Transverse colon (tissue), 3 donors: ENCODE data around the gene FRMD3.

ENCODE experiments used
- EP300 ChIP-seq: sonication (generic); formaldehyde crosslinking; IDR thresholded peaks from one replicate; pipeline ENCODE4 v1.6.1; 2017; ENCODE audit warnings: antibody characterized with exemption, low read depth
- POLR2A ChIP-seq: fragments of 450-650 bp; IDR thresholded peaks from one replicate; pipeline ENCODE4 v1.6.1; 2016; ENCODE audit warnings: antibody characterized with exemption, mild to moderate bottlenecking, moderate library complexity
- TF ChIP-seq, protein P1 (sequence below), 5 experiments: fragments of 200-600 bp in 3 of 5; fragments of 450-650 bp in 2 of 5; sonication (generic) in 3 of 5; IDR thresholded peaks; 1 replicate in 2 of 5; 2 replicates in 3 of 5; pipeline ENCODE4 v1.5.1; 2016 to 2017; ENCODE audit warnings: antibody characterized with exemption in 5 of 5, inconsistent platforms in 3 of 5, mild to moderate bottlenecking in 2 of 5, moderate library complexity in 1 of 5

DNA sequence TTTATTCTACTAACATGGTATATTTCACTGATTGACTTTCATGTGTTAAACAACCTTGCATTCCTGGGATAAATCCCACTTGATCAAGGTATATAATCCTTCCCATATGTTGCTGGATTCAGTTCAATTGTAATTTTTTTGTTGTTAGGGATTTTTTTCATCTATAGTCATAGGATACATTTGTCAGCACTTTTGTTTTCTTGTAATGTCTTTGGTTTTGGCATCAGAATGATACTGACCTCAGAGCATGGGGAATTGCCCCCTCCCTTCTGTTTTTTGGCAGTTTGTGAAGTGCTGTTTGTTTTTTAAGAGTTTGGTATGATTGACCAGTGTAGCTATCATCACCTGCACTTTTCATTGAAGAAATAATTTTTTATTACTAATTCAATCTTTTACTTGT, 298.5 kb downstream of the FRMD3 start:
- TF ChIP-seq, protein P1, sequence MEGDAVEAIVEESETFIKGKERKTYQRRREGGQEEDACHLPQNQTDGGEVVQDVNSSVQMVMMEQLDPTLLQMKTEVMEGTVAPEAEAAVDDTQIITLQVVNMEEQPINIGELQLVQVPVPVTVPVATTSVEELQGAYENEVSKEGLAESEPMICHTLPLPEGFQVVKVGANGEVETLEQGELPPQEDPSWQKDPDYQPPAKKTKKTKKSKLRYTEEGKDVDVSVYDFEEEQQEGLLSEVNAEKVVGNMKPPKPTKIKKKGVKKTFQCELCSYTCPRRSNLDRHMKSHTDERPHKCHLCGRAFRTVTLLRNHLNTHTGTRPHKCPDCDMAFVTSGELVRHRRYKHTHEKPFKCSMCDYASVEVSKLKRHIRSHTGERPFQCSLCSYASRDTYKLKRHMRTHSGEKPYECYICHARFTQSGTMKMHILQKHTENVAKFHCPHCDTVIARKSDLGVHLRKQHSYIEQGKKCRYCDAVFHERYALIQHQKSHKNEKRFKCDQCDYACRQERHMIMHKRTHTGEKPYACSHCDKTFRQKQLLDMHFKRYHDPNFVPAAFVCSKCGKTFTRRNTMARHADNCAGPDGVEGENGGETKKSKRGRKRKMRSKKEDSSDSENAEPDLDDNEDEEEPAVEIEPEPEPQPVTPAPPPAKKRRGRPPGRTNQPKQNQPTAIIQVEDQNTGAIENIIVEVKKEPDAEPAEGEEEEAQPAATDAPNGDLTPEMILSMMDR (IDR thresholded peaks at IDR 0.05): no peak
- no peak for TF ChIP-seq EP300
- TF ChIP-seq POLR2A: no peak
